ENCODE measurements around the gene ZNF672.

DNA sequence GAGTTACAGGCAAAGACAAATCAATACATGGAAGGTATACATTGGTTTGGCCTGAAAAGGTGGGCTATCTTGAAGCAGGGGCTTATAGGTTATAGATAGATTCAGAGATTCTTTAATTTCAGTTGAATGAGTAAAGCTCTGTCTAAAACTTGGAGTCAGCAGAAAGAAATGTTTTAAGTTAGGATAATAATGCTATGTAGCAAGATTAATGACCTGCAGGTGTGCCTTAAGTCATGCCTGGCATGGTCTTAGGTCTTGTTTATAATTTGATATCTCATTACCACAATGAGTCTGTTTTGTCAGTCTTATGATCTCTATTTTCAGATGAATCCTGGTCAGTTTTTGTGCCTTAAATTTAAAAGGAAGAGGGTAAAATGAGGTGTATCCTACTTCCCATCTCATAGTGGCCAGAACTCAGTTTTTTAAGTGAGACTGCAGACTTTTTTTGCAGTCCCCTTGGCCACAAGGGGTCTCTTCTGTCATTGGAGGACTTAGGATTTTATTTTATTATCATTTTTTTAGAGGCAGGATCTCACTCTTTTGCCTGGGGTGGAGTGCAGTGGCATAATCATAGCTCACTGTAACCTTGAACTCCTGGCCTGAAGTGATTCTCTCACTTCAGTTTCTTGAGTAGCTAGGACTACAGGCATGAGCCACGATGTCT is 46.7 kb downstream of the ZNF672 start:
- TF ChIP-seq POLR2A (IDR thresholded peaks at IDR 0.05; ENCODE audit: low read depth, low read length): no peak
- TF ChIP-seq POLR2AphosphoS5 (IDR thresholded peaks at IDR 0.05; ENCODE audit: low read depth, low read length): no peak

All from GM12892 (cell line).